ENCODE data around the gene TTC29. TPM values are rescaled to one million over a fixed set of nuclear protein-coding genes. Genes with fewer than 3 reads are reported as not detected.

Gene TTC29, protein sequence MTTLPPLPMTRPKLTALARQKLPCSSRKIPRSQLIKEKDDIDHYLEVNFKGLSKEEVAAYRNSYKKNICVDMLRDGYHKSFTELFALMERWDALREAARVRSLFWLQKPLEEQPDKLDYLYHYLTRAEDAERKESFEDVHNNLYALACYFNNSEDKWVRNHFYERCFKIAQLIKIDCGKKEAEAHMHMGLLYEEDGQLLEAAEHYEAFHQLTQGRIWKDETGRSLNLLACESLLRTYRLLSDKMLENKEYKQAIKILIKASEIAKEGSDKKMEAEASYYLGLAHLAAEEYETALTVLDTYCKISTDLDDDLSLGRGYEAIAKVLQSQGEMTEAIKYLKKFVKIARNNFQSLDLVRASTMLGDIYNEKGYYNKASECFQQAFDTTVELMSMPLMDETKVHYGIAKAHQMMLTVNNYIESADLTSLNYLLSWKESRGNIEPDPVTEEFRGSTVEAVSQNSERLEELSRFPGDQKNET
- not detected in 2 replicates for total RNA-seq

DNA sequence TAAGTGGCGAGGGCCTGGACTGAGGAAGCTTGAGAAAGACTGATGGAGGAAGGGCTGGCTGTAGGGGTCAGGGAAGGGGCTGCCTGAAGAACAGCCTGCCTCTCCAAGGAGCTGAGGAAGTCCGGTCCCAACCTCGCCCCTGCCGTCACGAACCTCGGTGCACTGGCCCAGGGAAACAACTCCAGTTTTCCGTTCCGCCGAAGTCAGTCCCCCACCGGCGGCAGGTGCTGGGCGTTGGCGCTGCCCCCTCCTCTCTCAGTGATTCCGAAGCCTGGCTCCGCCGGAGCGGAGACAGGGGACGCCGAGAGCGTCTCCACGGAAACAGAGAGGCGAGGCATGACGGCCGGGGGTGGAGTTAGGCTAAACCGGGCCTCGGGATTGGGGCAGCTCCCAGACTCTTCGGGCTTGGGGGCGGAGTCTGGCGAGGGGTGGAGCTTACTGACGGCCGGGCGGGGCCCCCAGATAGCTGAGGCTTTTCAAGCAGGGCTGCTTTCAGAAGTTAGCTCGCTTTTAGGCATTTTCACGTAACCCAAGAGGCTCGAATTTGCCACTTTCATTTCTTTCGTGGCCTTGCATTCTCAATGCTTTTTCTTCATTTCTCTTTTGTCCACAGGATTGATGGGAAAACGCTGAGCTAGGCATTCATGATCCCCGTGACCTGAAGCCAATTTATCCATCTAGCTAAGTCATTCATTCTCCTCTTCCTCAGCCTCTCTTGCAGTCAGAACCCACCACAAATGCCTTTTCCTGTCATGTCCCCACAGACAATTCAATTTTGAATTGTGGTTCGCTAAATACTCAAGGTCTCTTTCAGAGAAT, at the start of gene TTC29:
Gene TTC29, minus strand, starts transcription at position 309 of the 819 bp plus-strand sequence. CDS start 5,969 bp downstream, outside the sequence.

All from articular chondrocyte of knee joint (primary cell).